K562 (cell line): Measurements from ENCODE around the gene FBXO28. TPM values are rescaled to one million over a fixed set of nuclear protein-coding genes. Genes with fewer than 3 reads are reported as not detected.
A peak's percentile ranks its signal among the peaks of the same experiment; 100 is the strongest.

ENCODE experiments used
- ADNP ChIP-seq: fragments of 200-800 bp; sonication (Bioruptor generic); IDR thresholded peaks from 2 replicates; pipeline ENCODE4 v1.6.1; 2016; ENCODE audit warnings: missing genetic modification characterization, missing compliant biosample characterization
- CBFA2T2 ChIP-seq: fragments of 450-650 bp; conservative IDR thresholded peaks from 2 replicates; pipeline ENCODE4 v1.6.1; 2017; ENCODE audit warnings: mild to moderate bottlenecking
- CREB1 ChIP-seq, 2 experiments: sonication (generic) in 1 of 2; formaldehyde crosslinking in 1 of 2; IDR thresholded peaks; 2 replicates each; pipeline versions ENCODE4 v1.6.1 to v1.8.0; 2012 to 2022; ENCODE audit warnings: inconsistent platforms in 1 of 2, mild to moderate bottlenecking in 1 of 2, missing genetic modification reagents in 1 of 2, moderate library complexity in 1 of 2
- EHMT2 ChIP-seq: fragments of 450-650 bp; IDR thresholded peaks from 2 replicates; pipeline ENCODE4 v1.6.1; 2018; ENCODE audit warnings: antibody characterized with exemption
- FIP1L1 ChIP-seq: fragments of 200-400 bp; formaldehyde crosslinking; IDR thresholded peaks from 2 replicates; pipeline ENCODE4 v1.6.1; 2018; ENCODE audit warnings: mild to moderate bottlenecking, low read depth, low read length; ENCODE audit not compliant: poor library complexity, severe bottlenecking
- KDM2B ChIP-seq: fragments of 250-450 bp; sonication (Bioruptor Pico); IDR thresholded peaks from 2 replicates; pipeline ENCODE4 v1.8.0; 2021; ENCODE audit warnings: mild to moderate bottlenecking, moderate library complexity
- MCM2 ChIP-seq: fragments of 450-650 bp; IDR thresholded peaks from 2 replicates; pipeline ENCODE4 v1.6.1; 2017; ENCODE audit warnings: low read depth, mild to moderate bottlenecking
- MYC ChIP-seq, 2 experiments: fragments of 250-450 bp in 1 of 2; sonication (Bioruptor Pico) in 1 of 2; IDR thresholded peaks; 2 replicates each; pipeline versions ENCODE4 v1.5.1 to v1.6.1; 2012 to 2021; ENCODE audit warnings: low read depth in 2 of 2, borderline replicate concordance in 1 of 2, improper control_type of control experiment in 1 of 2, low read length in 1 of 2, mild to moderate bottlenecking in 1 of 2, moderate library complexity in 1 of 2
- POLR2H ChIP-seq: IDR thresholded peaks from 2 replicates; pipeline ENCODE4 v1.6.1; 2016; ENCODE audit warnings: missing genetic modification characterization, low read depth, mild to moderate bottlenecking, control low read depth, missing compliant biosample characterization, moderate library complexity
- RBBP5 ChIP-seq: fragments of 200-600 bp; sonication (generic); IDR thresholded peaks from 2 replicates; pipeline ENCODE4 v1.6.1; 2012; ENCODE audit warnings: borderline replicate concordance, mild to moderate bottlenecking, low read length, control low read depth, inconsistent platforms; ENCODE audit not compliant: insufficient read depth, poor library complexity, severe bottlenecking
- RBM34 ChIP-seq: fragments of 200-400 bp; formaldehyde crosslinking; IDR thresholded peaks from 2 replicates; pipeline ENCODE4 v1.6.1; 2018; ENCODE audit warnings: low read length, borderline replicate concordance; ENCODE audit not compliant: insufficient read depth
- RCOR1 ChIP-seq, 2 experiments: IDR thresholded peaks; 2 replicates each; pipeline ENCODE4 v1.6.1; 2012; ENCODE audit warnings: low read depth in 2 of 2, low read length in 2 of 2, borderline replicate concordance in 1 of 2, improper control_type of control experiment in 1 of 2
- SLC30A9 ChIP-seq: fragments of 250-450 bp; sonication (Bioruptor Pico); IDR thresholded peaks from 2 replicates; pipeline ENCODE4 v1.8.0; 2022; ENCODE audit warnings: mild to moderate bottlenecking, moderate library complexity
- SMC3 ChIP-seq: conservative IDR thresholded peaks from 2 replicates; pipeline ENCODE4 v1.6.1; 2011; ENCODE audit warnings: low read depth, low read length, improper control_type of control experiment; ENCODE audit not compliant: insufficient read depth
- SRF ChIP-seq, 2 experiments: fragments of 250-450, 450-650 bp in 1 of 2; sonication (Bioruptor Pico) in 1 of 2; sonication (generic) in 1 of 2; formaldehyde crosslinking; IDR thresholded peaks; 2 replicates each; pipeline versions ENCODE4 v1.5.0 to v1.5.1; 2020 to 2022; ENCODE audit warnings: mild to moderate bottlenecking in 1 of 2, missing genetic modification reagents in 1 of 2
- polyA plus RNA-seq, 8 experiments: library from polyadenylated mRNA; depleted of rRNA in 4 of 8; stranded (reverse) in 5 of 8; unstranded in 3 of 8; fragments of >200 nt; fragmentation: Nextera tagmentation in 2 of 8; fragmentation: Illumina TruSeq in 1 of 8; extraction: Ambion mirVana in 2 of 8; extraction: Trizol in 1 of 8; gene quantifications; 2 replicates each; pipeline versions ENCODE4 v1.2.1 to v1.2.3, GENCODE V29; 2011 to 2014; ENCODE audit warnings: inconsistent platforms in 1 of 8, missing spikeins in 1 of 8
- total RNA-seq, 7 experiments: library from RNA; depleted of rRNA in 6 of 7; stranded (reverse); fragments of >200 nt in 6 of 7; fragmentation: Illumina TruSeq in 2 of 7; extraction: Trizol in 2 of 7; gene quantifications; 2 replicates each; pipeline versions ENCODE4 v1.2.1 to v1.2.3, GENCODE V29; 2011 to 2021; ENCODE audit warnings: low replicate concordance in 1 of 7
- TF ChIP-seq, protein P1 (sequence below), 2 experiments: fragments of 450-650 bp in 1 of 2; IDR thresholded peaks; 2 replicates each; pipeline ENCODE4 v1.6.1; 2011 to 2017; ENCODE audit warnings: low read depth in 2 of 2, antibody characterized with exemption in 1 of 2, borderline replicate concordance in 1 of 2, low read length in 1 of 2, mild to moderate bottlenecking in 1 of 2, mixed read lengths in 1 of 2; ENCODE audit not compliant: control insufficient read depth in 1 of 2
- TF ChIP-seq, protein P2 (sequence below): sonication (generic); formaldehyde crosslinking; IDR thresholded peaks from 2 replicates; pipeline ENCODE4 v1.8.1; 2023; ENCODE audit warnings: missing genetic modification reagents, mild to moderate bottlenecking, borderline replicate concordance

FBXO28 gene
- total and polyA plus RNA-seq, 9 of the 15 experiments (the other 6 are each of a cell fraction or from before 2014, with no cell fraction given) = 4.1 to 34.8 (median 25.3) TPM

DNA sequence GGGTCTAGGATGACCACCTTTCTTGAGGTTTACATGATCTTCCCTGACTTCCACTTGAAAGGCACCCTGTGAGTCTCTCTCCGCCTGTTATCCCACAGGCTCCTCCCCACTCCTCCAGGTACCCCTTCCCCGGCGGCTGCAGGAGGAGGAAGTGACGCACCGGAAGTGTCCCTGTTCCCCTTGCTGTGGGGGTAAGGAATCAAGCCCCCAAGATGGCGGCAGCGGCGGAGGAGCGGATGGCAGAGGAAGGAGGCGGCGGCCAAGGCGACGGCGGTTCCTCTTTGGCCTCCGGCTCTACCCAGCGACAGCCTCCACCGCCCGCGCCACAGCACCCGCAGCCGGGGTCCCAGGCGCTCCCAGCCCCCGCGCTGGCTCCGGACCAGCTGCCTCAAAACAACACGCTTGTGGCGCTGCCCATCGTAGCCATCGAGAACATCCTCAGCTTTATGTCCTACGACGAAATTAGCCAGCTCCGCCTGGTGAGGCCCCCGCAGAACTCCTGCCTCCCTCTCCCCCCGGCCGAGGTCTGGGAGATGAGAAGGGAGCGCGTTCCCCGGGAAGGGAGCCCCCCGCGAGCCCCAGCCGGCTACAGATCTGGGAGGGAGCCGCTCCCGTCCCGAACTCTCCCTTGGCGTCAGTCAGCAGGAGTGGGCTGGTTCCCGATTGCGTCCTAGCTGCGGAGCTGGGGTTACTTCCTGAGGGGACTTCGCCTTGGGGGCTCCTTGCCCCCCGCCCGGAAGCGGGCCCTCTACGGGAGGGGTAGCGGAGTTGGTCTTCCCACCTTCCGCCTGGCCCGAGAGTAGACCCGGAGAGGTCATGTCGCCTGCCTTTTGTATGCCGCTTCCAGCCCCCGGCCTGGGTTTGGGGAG is at the start of gene FBXO28 (continued):
- peak; percentile 72 for TF ChIP-seq MYC (IDR thresholded peaks at IDR 0.05; ENCODE audit: low read depth, low read length)
- peak; percentile 22; the same call in 1 of the 2 replicates for TF ChIP-seq MYC (CRISPR knock-in tag; IDR thresholded peaks at IDR 0.05; ENCODE audit: borderline replicate concordance, low read depth)
- TF ChIP-seq POLR2H (tag) = peak; percentile 89
- TF ChIP-seq, protein P1, sequence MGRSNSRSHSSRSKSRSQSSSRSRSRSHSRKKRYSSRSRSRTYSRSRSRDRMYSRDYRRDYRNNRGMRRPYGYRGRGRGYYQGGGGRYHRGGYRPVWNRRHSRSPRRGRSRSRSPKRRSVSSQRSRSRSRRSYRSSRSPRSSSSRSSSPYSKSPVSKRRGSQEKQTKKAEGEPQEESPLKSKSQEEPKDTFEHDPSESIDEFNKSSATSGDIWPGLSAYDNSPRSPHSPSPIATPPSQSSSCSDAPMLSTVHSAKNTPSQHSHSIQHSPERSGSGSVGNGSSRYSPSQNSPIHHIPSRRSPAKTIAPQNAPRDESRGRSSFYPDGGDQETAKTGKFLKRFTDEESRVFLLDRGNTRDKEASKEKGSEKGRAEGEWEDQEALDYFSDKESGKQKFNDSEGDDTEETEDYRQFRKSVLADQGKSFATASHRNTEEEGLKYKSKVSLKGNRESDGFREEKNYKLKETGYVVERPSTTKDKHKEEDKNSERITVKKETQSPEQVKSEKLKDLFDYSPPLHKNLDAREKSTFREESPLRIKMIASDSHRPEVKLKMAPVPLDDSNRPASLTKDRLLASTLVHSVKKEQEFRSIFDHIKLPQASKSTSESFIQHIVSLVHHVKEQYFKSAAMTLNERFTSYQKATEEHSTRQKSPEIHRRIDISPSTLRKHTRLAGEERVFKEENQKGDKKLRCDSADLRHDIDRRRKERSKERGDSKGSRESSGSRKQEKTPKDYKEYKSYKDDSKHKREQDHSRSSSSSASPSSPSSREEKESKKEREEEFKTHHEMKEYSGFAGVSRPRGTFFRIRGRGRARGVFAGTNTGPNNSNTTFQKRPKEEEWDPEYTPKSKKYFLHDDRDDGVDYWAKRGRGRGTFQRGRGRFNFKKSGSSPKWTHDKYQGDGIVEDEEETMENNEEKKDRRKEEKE (IDR thresholded peaks at IDR 0.05; ENCODE audit: borderline replicate concordance in 1 of 2, control insufficient read depth in 1 of 2, low read depth in 2 of 2, low read length in 1 of 2) = peak in 1 of 2 experiments; percentile 91; a peak in 2 of 4 replicates
- peak; percentile 69; the same call in 1 of the 2 replicates for TF ChIP-seq EHMT2
- TF ChIP-seq MCM2 = no peak
- peak; percentile 87 for TF ChIP-seq FIP1L1
- TF ChIP-seq ADNP (tag) = no peak
- TF ChIP-seq CREB1 (IDR thresholded peaks at IDR 0.05) = peak; percentile 93
- TF ChIP-seq CREB1 (CRISPR knock-in tag; IDR thresholded peaks at IDR 0.05) = peak; percentile 97
- TF ChIP-seq CBFA2T2 = no peak
- TF ChIP-seq, protein P2, sequence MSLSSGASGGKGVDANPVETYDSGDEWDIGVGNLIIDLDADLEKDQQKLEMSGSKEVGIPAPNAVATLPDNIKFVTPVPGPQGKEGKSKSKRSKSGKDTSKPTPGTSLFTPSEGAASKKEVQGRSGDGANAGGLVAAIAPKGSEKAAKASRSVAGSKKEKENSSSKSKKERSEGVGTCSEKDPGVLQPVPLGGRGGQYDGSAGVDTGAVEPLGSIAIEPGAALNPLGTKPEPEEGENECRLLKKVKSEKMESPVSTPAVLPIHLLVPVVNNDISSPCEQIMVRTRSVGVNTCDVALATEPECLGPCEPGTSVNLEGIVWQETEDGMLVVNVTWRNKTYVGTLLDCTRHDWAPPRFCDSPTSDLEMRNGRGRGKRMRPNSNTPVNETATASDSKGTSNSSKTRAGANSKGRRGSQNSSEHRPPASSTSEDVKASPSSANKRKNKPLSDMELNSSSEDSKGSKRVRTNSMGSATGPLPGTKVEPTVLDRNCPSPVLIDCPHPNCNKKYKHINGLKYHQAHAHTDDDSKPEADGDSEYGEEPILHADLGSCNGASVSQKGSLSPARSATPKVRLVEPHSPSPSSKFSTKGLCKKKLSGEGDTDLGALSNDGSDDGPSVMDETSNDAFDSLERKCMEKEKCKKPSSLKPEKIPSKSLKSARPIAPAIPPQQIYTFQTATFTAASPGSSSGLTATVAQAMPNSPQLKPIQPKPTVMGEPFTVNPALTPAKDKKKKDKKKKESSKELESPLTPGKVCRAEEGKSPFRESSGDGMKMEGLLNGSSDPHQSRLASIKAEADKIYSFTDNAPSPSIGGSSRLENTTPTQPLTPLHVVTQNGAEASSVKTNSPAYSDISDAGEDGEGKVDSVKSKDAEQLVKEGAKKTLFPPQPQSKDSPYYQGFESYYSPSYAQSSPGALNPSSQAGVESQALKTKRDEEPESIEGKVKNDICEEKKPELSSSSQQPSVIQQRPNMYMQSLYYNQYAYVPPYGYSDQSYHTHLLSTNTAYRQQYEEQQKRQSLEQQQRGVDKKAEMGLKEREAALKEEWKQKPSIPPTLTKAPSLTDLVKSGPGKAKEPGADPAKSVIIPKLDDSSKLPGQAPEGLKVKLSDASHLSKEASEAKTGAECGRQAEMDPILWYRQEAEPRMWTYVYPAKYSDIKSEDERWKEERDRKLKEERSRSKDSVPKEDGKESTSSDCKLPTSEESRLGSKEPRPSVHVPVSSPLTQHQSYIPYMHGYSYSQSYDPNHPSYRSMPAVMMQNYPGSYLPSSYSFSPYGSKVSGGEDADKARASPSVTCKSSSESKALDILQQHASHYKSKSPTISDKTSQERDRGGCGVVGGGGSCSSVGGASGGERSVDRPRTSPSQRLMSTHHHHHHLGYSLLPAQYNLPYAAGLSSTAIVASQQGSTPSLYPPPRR = peak; percentile 28; the same call in 1 of the 2 replicates
- peak in 1 of 2 experiments; percentile 39; a peak in 1 of 4 replicates for TF ChIP-seq SRF (CRISPR knock-in tag; IDR thresholded peaks at IDR 0.05)
- peak; percentile 83; the same call in 1 of the 2 replicates for TF ChIP-seq KDM2B (CRISPR knock-in tag)
- TF ChIP-seq RCOR1 (IDR thresholded peaks at IDR 0.05; ENCODE audit: borderline replicate concordance in 1 of 2, low read depth in 2 of 2, low read length in 2 of 2) = peak in 1 of 2 experiments; percentile 52; a peak in 1 of 4 replicates
- peak; percentile 99 for TF ChIP-seq RBBP5
- no peak for TF ChIP-seq SLC30A9 (CRISPR knock-in tag)
- no peak for TF ChIP-seq RBM34
- no peak for TF ChIP-seq SMC3
